BE2C (cell line): ENCODE results near the gene CBFA2T2.

Experiments used
- DNase-seq: peaks from one replicate; pipeline ENCODE4 v3.0.0-alpha.2; 2020
- H3K27me3 ChIP-seq: fragments of 250-450 bp; sonication (Bioruptor Pico); 2 replicates; pipeline ENCODE4 v1.5.1; 2020; ENCODE audit warnings: mild to moderate bottlenecking
- H3K36me3 ChIP-seq: fragments of 250-450 bp; sonication (Bioruptor Pico); 2 replicates; pipeline ENCODE4 v1.5.1; 2020; ENCODE audit warnings: mild to moderate bottlenecking
- H3K4me1 ChIP-seq: fragments of 250-450 bp; sonication (Bioruptor Pico); 2 replicates; pipeline ENCODE4 v1.5.1; 2020
- H3K4me3 ChIP-seq: 2 replicates; pipeline ENCODE4 v1.5.1; 2011; ENCODE audit warnings: low read depth, low read length
- H3K9me3 ChIP-seq: fragments of 250-450 bp; sonication (Bioruptor Pico); 2 replicates; pipeline ENCODE4 v1.5.1; 2020
- CTCF ChIP-seq: IDR thresholded peaks from 2 replicates; pipeline ENCODE4 v1.5.1; 2012; ENCODE audit warnings: mild to moderate bottlenecking, low read depth, low read length

Gene CBFA2T2

GRCh38 chr20:33635341-33635740 is 145.4 kb downstream of the CBFA2T2 start:
- H3K36me3 ChIP-seq = peaks cover 35% of the 10 kb centered on the region
- TF ChIP-seq CTCF = no peak

GRCh38 chr20:33636776-33637175 is 146.9 kb downstream of the CBFA2T2 start:
- TF ChIP-seq CTCF = no peak
- no peaks in the 10 kb centered on the region for H3K9me3 ChIP-seq

More at GRCh38 chr20:33635341-33635740, 145.4 kb downstream of the CBFA2T2 start:
- no peak for DNase-seq
- H3K27me3 ChIP-seq = no peaks in the 10 kb centered on the region
- H3K4me3 ChIP-seq = no peak overlapping the region
- H3K9me3 ChIP-seq = no peaks in the 10 kb centered on the region
- peaks cover 2% of the 10 kb centered on the region; the same call in 1 of the 2 replicates for H3K4me1 ChIP-seq

GRCh38 chr20:33640287-33640686 is 150.4 kb downstream of the CBFA2T2 start:
- Histone ChIP-seq H3K9me3 (no peaks in the 10 kb centered on the region), H3K4me1 (peaks cover 2% of the 10 kb centered on the region; the same call in 1 of the 2 replicates), H3K4me3 (no peak overlapping the region), H3K27me3 (no peaks in the 10 kb centered on the region), H3K36me3 (peaks cover 38% of the 10 kb centered on the region)
- no peak for DNase-seq
- TF ChIP-seq CTCF = no peak

More at GRCh38 chr20:33636776-33637175, 146.9 kb downstream of the CBFA2T2 start:
- Histone ChIP-seq H3K27me3 (no peaks in the 10 kb centered on the region), H3K4me3 (no peak overlapping the region), H3K36me3 (peaks cover 34% of the 10 kb centered on the region), H3K4me1 (peaks cover 2% of the 10 kb centered on the region; the same call in 1 of the 2 replicates)
- DNase-seq = no peak

GRCh38 chr20:33644313-33645071 is 154.6 kb downstream of the CBFA2T2 start:
- Histone ChIP-seq H3K4me3 (no peak overlapping the region), H3K36me3 (peaks cover 27% of the 10 kb centered on the region), H3K4me1 (peaks cover 19% of the 10 kb centered on the region), H3K9me3 (no peaks in the 10 kb centered on the region), H3K27me3 (no peaks in the 10 kb centered on the region)
- no peak for TF ChIP-seq CTCF
- no peak for DNase-seq

GRCh38 chr20:33645072-33645358 is 155.1 kb downstream of the CBFA2T2 start:
- no peak for TF ChIP-seq CTCF

GRCh38 chr20:33645396-33645795 is 155.5 kb downstream of the CBFA2T2 start:
- H3K4me3 ChIP-seq = no peak overlapping the region
- no peaks in the 10 kb centered on the region for H3K27me3 ChIP-seq
- H3K36me3 ChIP-seq = peaks cover 21% of the 10 kb centered on the region
- no peak for DNase-seq
- no peak for TF ChIP-seq CTCF
- peaks cover 23% of the 10 kb centered on the region for H3K4me1 ChIP-seq
- H3K9me3 ChIP-seq = no peaks in the 10 kb centered on the region

More at GRCh38 chr20:33645072-33645358, 155.1 kb downstream of the CBFA2T2 start:
- Histone ChIP-seq H3K27me3 (no peaks in the 10 kb centered on the region), H3K4me1 (peaks cover 23% of the 10 kb centered on the region), H3K36me3 (peaks cover 25% of the 10 kb centered on the region), H3K9me3 (no peaks in the 10 kb centered on the region), H3K4me3 (no peak overlapping the region)
- no peak for DNase-seq
